GM19238 (cell line): ENCODE data around the gene MVK.

Source experiments
- DNase-seq: peaks from one replicate; pipeline ENCODE4 v3.0.0; 2011; ENCODE audit warnings: low spot score; ENCODE audit not compliant: insufficient read length

Gene MVK

DNA sequence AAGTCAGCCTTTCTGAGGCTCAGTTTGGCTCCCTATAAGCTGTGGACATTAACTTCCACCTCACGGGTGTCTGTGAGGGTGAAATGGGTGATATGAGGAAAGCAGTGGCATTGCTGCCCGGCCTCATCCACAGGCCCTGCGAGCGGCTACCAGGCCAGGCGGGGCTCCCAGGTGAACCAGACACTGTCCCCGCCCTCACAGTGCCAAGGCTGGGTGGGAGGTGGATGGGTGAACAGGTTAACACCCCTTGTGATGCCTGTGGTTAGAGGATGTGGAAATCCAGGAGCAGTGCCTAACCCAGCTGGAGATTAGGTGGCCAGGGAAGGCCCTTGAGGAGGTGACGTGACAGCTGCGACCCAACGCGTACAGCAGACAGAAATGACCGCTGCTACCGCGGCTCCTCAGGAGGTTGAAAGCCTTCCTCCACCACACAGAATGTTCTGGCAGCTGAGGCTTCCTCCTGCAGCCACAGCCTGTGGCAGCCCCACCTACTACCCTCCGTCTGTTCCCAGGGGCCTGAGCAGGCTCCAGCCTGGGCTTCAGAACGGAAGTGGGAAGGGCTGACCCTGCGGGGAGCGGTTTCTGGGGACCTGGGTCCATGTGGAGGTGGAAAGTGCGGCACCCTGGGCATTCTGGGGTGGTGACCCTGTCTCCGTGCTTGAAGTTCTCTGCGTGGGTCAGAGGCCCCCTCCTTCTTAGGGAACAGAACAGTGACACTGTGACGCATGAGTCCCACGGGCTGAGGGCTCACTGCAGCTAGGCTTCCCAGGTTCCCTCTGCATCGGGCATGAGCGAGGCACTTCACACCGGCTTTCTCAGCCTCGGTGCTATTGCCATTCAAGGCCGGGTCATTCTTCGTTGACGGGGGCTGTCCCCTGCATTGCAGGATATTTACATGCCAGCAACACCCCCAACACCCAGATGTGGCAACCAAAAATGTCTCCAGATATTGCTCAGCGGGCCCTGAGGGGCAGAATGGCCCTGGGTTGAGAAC lies 10.0 kb upstream of the MVK start:
- DNase-seq, result no peak

DNA sequence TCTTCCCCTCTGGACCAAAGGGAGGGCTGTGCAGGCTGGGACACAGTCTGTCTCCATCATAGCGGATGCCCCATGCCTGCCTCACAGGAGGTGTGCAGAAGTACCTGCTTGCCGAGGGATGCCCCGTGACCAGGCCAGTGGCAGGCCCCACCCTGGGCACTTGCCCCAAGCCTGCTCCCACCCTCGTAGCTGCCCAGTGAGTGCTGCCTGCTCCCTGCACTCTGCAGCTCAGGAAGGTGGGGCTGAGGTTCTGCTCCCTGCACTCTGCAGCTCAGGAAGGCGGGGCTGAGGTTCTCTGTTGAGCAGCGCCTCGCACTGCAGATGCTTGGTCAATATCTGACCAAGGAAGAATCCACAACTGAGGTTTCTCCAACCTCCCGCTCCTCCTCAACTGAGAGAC lies 7.2 kb upstream of the MVK start:
- DNase-seq, result no peak

DNA sequence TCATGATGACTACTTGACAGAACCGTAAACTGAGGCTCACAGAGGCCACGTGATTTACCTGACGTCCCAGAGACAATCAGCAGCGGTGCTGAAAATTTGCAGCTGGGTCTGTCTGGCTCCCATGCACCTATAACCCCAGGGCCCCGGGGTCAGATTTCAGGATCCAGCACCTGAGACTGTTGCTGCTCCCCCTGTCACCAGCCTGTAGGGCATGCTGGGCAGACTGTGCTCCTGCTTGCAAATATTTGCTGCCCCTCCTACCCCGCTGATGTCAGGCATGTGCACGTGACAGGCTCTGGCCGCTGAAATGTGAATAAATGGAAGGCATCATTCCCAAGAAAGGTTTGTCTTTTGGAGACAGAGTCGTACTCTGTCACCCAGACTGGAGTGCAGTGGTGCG lies 6.3 kb upstream of the MVK start:
- DNase-seq, result no peak

DNA sequence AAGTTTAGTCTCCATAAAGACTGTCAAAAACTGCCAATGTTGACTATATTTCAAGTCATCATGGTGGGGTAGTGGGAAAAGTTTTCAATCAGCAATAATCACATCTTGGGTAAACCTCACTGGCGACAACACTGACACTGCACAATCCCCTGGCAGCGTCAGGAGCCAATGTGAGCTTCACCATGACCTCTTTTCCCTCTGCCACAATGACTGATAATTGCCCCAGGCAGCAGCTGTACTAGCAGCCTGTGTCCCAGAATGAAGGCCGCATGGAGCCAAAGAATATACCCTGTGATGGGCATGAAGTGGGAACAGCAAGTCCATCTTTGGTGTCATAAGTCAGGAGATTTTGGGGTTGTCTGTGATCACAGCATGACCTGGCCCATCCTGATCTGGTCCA lies 5.6 kb upstream of the MVK start:
- no peak for DNase-seq

DNA sequence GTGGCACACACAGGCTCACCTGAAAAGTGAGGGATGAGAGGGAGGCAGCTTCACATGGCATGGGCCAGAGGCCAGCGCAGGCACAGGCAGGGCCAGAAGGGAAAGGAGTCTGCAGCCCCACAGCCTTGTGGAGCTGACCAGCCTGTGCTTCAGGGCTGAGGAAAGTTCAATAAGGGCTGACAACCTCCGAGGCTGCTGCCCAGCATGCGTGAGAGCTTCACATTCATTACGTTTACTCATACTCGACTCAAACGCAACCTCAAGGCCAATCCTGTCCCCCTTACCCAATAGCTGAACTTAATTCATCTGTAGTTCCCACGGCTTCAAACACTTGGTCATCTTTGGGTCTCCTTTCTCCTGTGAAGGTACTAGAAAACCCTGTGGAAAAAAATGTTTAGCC lies 5.1 kb upstream of the MVK start:
- no peak for DNase-seq

DNA sequence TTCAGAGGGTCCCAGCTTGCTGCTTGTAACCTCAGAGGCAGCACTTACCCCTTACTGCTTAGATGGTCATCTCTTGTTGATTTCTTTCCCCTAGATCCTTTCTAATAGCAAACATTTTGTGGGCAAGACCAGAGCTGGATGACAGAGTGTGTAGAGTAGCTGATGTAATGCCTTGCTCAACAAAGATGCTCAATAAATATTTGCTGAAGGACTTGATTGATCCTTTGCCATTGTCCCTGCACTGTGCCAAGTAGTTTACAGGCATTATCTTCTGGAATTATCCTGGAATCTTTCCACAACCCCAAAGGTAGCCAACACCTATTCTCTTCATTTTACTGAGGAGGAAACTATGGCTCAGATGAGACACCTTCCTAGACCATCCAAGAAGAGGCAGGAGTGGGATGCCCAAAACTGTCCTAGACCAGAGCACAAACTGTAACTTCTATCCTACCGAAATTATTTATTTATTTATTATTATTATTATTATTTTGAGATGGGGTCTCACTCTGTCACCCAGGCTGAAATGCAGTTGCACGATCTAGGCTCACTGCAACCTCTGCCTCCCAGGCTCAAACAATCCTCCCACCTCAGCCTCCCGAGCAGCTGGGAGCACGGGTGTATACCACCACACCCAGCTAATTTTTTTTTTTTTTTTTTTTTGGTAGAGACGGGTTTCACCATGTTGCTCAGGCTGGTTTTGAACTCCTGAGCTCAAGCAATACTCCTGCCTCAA lies 1.7 kb upstream of the MVK start:
- DNase-seq, result no peak

DNA sequence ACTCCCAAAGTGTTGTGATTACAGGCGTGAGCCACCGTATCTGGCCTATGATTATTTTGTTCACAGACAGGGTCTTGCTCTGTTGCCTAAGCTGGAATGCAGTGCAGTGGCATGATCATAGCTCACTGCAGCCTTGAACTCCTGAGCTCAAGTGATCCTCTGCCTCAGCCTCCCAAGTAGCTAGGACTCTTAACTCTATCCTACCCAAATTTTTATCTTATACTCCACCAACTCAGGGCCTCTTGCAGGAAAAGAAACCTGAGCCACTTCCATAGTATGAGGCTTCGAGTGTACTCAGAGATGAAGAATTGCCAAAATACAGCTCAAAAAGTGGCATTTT lies 1.1 kb upstream of the MVK start:
- DNase-seq, result no peak

DNA sequence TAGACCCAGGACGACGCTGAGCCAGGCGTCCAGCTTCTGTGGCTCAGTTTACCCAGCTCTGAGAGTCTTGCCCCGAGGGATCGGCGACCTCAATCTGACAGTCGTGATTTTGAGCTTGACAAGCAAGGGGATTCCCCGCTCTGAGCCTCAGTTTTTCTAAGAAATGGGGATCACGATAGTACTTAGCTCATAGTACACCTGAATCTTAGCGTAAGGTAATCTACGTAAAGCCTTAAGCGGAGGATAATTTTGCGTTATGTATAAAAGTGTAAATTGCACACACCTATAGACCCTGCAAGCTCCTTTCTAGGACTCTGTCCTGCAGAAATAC lies 285 bp downstream of the MVK start:
- no peak for DNase-seq

DNA sequence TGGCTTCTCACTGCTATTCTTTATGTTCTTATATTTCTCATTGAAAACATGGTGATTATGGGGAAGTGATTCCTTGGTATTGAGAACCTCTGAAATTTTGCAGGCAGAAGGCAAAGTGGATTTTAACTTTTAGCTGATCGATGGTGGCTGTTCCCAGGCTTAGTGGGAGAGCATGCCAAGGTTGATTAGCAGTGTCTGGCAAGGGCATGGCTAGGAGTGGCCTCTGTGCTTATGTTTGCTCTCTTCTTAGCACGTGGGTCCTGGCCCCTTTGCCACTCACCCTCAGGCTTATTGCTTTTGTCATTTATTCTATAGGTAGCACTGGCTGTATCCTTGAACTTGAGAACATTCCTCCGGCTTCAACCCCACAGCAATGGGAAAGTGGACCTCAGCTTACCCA lies 2.1 kb downstream of the MVK start:
- no peak for DNase-seq

DNA sequence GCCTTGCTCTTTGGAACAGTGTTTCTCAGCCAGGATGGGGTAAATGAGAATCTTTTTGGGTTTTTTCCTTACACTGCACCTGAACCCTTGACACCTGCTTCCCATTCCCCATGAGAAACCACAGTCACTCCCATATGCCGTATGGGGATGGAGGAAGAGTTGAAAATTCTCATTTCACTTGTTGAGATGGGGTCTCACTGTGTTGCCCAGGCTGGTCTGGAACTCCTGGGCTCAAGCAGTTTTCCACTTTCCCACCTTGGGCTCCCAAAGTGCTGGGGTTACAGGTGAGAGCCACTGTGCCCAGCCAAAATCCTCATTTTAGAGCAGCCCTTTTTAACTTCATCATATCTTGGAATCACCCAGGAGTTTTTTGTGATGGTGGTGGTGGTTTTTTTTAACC lies 3.7 kb downstream of the MVK start:
- DNase-seq, result no peak

DNA sequence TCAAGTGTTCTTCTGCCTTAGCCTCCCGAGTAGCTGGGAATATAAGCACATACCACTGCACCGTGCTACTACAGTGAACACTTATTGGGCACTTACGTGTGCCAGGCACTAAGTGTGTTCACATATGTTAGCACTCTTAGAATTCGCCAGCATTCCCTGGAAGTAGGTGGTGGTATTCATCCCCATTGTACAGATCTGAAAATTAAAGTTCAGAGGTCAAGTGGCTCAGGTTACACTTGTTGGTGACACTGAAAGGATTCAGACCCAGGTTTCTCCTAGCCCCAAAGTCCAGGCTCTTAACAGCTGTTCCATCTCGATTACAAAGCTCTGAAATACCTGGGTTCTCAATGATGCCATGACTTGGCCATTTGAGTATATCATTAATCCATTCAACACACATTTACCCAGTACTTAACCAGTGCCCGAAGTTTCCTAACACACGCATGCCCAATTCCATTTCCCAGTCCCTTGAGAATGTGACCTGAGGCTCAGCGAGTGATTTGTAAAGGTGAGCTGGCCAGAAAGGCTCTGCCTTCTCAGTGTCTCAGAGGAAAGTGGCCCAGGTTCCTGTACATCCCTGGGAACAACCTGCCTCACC lies 4.8 kb downstream of the MVK start:
- DNase-seq, result no peak

DNA sequence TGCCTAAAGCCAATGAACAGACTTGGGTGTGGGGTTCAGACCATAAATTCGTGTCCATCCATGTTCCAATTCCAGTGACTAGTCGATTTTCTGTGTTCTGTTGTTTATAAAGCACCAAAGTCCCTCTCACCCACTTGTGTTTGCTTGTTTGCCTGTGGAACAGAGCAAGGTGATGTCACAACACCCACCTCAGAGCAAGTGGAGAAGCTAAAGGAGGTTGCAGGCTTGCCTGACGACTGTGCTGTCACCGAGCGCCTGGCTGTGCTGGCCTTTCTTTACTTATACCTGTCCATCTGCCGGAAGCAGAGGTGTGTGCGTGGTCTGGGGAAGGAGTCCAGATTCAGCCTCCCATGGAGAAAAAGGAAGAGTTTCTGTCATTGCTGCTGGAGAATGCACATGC lies 6.0 kb downstream of the MVK start:
- no peak for DNase-seq

DNA sequence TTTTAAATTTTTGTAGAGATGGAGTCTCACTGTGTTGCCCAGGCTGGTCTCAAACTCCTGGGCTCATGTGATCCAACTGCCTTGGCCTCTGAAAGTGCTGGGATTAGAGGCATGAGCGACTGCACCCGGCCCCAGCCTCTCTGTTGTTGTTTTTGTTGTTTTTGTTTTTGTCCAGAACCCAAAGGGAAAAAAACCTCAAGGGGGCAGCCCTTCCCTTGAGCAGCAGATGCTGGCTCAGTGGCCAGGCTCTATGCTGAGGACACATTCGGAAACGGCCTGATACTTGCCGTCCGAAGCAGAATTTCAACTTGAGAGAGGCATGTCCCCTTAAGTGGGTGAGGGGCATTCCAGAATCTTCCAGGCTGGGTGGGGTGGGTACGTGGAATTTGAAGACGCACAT lies 6.7 kb downstream of the MVK start:
- DNase-seq, result no peak

DNA sequence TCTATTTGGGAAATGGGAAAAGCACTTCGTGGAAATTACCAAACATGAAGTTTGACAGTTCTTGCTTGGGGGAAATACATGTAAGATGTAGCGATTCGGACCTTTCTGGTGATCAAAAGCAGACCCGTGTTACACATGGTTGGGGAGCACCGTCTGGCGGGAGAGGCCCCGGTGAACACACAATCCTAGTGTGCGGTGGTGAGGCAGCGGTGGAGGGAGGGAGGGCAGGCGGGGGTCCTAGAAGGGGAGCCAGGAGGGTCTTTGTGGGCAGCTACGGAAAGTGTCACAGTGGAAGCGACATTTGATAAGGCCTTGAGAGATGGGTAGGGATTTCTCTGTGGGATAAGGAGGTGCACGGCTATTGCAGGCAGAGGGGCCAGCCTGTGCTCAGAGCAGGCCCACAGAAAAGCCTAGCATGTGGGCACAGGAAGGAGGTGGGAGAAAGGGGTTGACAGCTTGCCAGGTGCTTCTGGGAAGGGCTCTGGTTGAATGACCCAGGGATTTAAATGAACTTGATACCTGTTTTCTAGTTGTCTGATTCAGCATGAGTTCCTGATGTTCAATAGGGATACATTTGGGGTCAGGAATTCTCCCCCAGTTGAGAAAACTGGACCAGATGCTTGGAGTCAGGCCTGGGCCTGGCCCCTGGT lies 7.2 kb downstream of the MVK start:
- no peak for DNase-seq

DNA sequence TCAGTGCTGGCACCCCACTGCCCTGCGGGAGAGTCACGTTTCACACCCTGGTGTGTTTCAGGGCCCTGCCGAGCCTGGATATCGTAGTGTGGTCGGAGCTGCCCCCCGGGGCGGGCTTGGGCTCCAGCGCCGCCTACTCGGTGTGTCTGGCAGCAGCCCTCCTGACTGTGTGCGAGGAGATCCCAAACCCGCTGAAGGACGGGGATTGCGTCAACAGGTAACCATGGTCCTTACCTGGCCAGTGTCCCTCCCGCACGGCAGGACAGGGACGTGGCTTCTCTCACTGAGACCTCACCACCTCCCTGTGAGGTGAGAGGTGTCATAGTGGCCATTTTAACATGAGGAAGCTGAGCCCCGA lies 7.7 kb downstream of the MVK start:
- no peak for DNase-seq

DNA sequence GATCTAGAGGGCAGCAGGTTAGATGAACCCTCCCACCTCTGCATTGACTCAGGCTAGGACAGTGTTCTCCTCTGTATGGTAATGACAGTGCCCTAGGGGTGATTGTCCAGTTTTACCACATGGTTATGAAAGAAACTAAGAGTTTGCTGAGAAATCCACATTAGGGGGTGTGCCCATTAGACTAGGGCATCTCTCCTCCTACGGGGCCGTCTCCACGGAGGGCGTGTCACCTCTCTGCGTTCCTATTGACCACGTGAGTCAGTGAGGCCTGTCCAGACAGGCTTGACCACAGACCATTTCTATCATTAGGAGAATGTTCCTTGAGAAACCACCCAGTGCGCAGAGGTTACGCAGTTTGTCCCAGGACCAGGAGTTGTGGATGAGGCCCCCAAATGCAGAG lies 8.3 kb downstream of the MVK start:
- no peak for DNase-seq

DNA sequence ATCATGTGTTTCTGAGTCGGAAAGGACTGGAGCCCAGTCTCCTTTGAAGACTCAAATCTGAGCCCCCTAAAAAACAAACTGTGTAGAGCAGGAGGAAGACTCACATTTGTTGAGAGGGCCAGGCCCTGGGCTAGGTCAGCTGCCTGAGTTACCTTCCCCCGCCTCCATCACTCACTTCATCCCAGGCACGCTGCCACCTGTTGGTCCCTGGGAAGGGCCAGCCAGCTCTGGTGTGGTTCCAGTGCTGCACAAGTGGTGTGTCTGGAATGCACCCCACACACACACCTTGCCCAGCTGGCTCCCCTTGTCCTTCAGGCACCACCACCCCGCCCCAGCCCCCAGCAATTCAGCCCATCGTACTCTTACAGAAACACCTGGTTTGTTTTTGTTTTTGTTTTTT lies 9.0 kb downstream of the MVK start:
- no peak for DNase-seq

DNA sequence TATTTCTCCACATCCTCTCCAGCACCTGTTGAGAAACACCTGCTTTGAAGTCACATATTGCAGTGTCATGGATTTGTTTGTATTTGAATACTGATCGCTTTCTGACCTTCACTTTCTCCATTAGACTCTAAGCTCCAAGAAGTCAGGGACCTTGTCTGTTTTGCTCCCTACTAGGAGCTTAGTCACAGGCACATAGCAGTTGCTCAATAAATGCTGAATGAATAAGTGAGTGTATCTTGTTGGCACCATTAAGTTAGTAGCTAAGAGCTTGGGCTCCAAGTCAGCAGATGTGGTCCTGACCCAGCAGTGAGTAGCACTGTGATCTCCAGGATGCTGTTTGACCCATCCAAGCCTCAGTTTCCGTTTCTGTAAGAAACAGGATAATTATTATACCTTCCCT lies 10.1 kb downstream of the MVK start:
- DNase-seq, result no peak

DNA sequence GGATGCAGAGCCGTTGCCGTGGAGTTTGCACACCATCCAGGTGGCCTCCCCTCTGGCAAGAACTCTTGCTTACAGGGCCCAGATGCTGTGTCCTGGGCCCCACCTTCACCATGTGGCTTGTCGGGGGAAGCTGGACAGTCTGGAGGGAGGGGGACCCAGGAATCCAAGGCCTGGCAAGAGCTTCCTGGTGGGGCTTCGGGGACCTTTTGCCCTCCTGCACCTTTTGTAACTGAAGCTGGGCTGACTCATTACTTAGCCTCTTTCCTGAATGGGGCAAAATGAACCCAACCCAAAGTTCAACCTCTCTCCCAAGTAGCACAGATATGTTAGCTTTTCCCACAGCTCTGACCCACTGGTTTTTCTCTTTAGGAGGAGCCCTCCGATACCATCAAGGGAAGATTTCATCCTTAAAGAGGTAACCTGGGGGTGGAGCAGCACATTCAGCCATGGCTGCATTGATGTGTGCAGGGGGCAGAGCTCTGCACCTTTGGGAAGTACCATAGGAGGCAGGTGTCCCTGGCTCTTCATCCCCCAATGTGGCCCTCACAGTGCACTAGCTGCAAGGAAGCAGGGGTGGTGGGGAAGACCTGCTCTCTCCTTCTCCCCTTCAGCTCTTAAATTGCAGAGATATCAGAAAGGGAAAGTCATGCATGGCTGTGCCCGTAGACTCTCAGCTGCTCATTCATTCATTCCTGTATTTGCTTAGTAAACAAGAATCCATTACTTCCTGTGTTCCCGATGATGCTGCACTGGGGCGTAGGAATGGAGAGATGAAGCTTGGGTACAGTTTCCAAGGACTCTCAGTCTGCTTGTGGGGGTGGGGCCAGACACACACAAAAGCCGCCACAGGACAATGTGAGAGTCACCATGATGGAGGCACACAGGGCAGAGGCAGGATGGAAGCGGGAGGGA lies 13.0 kb downstream of the MVK start:
- DNase-seq, result no peak

DNA sequence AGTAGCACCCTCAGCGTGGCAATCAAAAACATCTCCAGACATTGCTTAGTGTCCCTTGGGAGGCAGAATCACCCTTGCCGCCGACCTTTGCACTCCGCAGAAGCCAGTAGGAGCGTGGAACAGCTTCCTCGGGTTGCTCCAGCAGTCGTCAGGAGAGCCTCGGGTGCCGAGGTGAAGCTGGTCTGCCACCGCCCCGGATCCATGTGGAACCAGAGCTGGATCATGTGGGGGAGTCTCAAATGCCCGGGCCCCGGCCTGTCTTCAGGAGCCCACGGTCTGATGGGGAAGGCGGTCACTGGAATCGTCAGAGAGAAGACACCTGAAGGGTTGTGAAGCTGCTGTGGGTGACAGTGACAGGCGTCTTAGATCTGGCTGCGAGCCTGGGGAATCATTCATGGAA lies 14.3 kb downstream of the MVK start:
- DNase-seq, result no peak
